ENCODE results near the gene AUTS2. TPM values are rescaled to one million over a fixed set of nuclear protein-coding genes. Genes with fewer than 3 reads are reported as not detected.

The AUTS2 gene
- total and polyA plus RNA-seq, 2 of the 8 experiments (the other 6 are each of a cell fraction or from before 2014, with no cell fraction given), result 25.9 to 101 TPM

DNA sequence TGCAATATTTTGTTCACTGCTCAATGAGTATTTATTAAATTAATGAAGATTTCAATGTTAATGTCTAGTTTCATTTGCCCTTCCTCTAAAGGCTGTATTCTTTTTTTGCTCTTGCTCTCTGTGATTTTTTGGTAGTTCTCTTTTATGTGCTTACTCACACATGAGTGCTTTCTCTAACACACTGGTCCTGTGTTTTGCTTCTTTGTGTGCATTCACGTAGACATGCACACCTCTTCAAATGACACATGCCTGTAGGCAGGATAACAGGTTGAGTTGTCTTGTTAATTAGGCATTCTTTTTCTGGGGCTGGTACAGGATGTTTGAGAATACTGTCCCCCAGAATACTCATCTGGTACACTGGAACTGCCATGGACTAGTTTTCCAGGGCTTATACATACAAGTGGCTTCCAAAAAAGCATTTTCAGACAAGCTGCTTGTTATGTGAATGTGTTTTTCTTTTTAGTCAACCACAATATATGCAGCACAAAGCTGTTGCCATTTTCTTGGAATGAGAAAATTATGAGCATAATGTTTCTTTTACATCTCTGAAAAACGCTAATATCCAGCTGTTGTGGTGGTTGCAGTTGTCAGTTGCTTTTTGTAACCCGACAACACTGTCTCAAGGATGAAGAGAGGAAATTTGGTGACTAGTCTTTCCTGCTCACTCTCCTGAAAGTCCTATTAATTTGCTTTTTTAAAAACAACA lies 416.4 kb downstream of the AUTS2 start:
- H3K79me1 ChIP-seq (ENCODE audit: low read depth, low read length), result no peaks in the 10 kb centered on the region
- H3K27ac ChIP-seq (ENCODE audit: low read depth, low read length), result no peak overlapping the region
- no peak overlapping the region for H3K4me3 ChIP-seq (ENCODE audit: extremely low read depth in 1 of 4, insufficient read depth in 2 of 4, low read depth in 3 of 4, low read length in 4 of 4)
- no peak overlapping the region for H3K4ac ChIP-seq (replicated peaks; ENCODE audit: insufficient read length, low read depth, low read length)
- H4K8ac ChIP-seq (ENCODE audit: extremely low read depth, insufficient read depth, low read length), result no peak overlapping the region
- no peak overlapping the region for H2BK15ac ChIP-seq (ENCODE audit: low read length)
- no peak overlapping the region for H2BK20ac ChIP-seq (ENCODE audit: low read length)
- H3K27me3 ChIP-seq (replicated peaks in 1 of 4; ENCODE audit: control insufficient read depth in 3 of 4, extremely low read depth in 1 of 4, insufficient read depth in 3 of 4, low read length in 3 of 4), result no peaks in the 10 kb centered on the region
- H2BK5ac ChIP-seq (ENCODE audit: low read depth, low read length), result no peak overlapping the region
- no peak overlapping the region for H2BK12ac ChIP-seq (ENCODE audit: low read depth, low read length)
- 90% methylated on average over 3 of the region's 3 CpGs; no CpG with 5 or more reads in 1 of the 2 experiments for WGBS, 2 experiments (ENCODE audit: extremely low coverage in 1 of 2, insufficient coverage in 1 of 2, insufficient read length in 1 of 2, insufficient replicate concordance in 2 of 2, low coverage in 1 of 2, low lambda C conversion rate in 2 of 2, missing lambda C conversion rate in 1 of 2)
- H3K79me2 ChIP-seq (ENCODE audit: control insufficient read depth in 1 of 2, insufficient read depth in 2 of 2, low read length in 2 of 2), result no peaks in the 10 kb centered on the region
- no peaks in the 10 kb centered on the region for H3K9me3 ChIP-seq (ENCODE audit: insufficient read depth in 2 of 2, low read depth in 1 of 2, low read length in 1 of 2)
- H3K56ac ChIP-seq (replicated peaks; ENCODE audit: insufficient read length, low read depth, low read length), result no peak overlapping the region
- ChIA-PET POLR2A (ENCODE audit: partially characterized antibody) (no interaction called here), CTCF (ENCODE audit: partially characterized antibody) (interaction anchor here (1.3 to 3.2 kb wide), 2 partner anchors 11 to 27 kb away, joined by 5 to 15 read pairs; no protein-coding TSS in a partner anchor)
- no peak for DNase-seq (ENCODE audit: low read depth in 1 of 2, low spot score in 2 of 2)
- H3K36me3 ChIP-seq (ENCODE audit: control insufficient read depth in 2 of 4, insufficient read depth in 4 of 4, low read length in 3 of 4), result no peaks in the 10 kb centered on the region
- H3K18ac ChIP-seq (ENCODE audit: extremely low read depth, low read length), result no peak overlapping the region
- peak overlapping the region in 1 of 4 experiments; percentile 40; a peak in 1 of 7 replicates for H3K9ac ChIP-seq (replicated peaks in 1 of 4; ENCODE audit: extremely low read depth in 1 of 4, low read depth in 3 of 4, low read length in 3 of 4)
- no peak for FAIRE-seq
- no peaks in the 10 kb centered on the region for H3K23me2 ChIP-seq (ENCODE audit: low read depth, low read length)
- H2AK5ac ChIP-seq (ENCODE audit: low read depth, low read length), result no peak overlapping the region
- H3K14ac ChIP-seq (ENCODE audit: insufficient read length), result no peak overlapping the region
- no peak overlapping the region for H4K5ac ChIP-seq (ENCODE audit: insufficient read length, low read depth, low read length)
- peaks cover 0 to 12% (median 4%) of the 10 kb centered on the region in 4 experiments; a peak in 4 of 7 replicates for H3K4me1 ChIP-seq (replicated peaks in 1 of 4; ENCODE audit: control insufficient read depth in 3 of 4, insufficient read depth in 4 of 4, low read length in 3 of 4)
- H3K4me2 ChIP-seq (ENCODE audit: insufficient read depth in 1 of 2, low read depth in 2 of 2, low read length in 2 of 2), result no peak overlapping the region
- H3K23ac ChIP-seq (ENCODE audit: insufficient read length), result no peak overlapping the region
- H2BK120ac ChIP-seq (replicated peaks; ENCODE audit: low read depth, low read length), result no peak overlapping the region
- H4K20me1 ChIP-seq (replicated peaks in 1 of 2; ENCODE audit: control insufficient read depth in 1 of 2, insufficient read depth in 2 of 2, low read length in 2 of 2), result no peaks in the 10 kb centered on the region
- no peak overlapping the region for H2AFZ ChIP-seq (ENCODE audit: low read length)
- H4K91ac ChIP-seq (replicated peaks; ENCODE audit: insufficient read length, low read length), result no peak overlapping the region
- TF ChIP-seq SIX5 (IDR thresholded peaks at IDR 0.05; ENCODE audit: low read depth, low read length) (no peak), ZNF274 (IDR thresholded peaks at IDR 0.05; ENCODE audit: borderline replicate concordance, extremely low read depth, low read length) (no peak), TBP (IDR thresholded peaks at IDR 0.05; ENCODE audit: low read depth, low read length) (no peak), JUND (IDR thresholded peaks at IDR 0.05; ENCODE audit: low read length) (no peak)
